ENCODE results near the gene PATZ1. TPM values are rescaled to one million over a fixed set of nuclear protein-coding genes. Genes with fewer than 3 reads are reported as not detected.

Gene PATZ1
- total and polyA plus RNA-seq, 2 donors = 25.2 to 33.4 TPM

DNA sequence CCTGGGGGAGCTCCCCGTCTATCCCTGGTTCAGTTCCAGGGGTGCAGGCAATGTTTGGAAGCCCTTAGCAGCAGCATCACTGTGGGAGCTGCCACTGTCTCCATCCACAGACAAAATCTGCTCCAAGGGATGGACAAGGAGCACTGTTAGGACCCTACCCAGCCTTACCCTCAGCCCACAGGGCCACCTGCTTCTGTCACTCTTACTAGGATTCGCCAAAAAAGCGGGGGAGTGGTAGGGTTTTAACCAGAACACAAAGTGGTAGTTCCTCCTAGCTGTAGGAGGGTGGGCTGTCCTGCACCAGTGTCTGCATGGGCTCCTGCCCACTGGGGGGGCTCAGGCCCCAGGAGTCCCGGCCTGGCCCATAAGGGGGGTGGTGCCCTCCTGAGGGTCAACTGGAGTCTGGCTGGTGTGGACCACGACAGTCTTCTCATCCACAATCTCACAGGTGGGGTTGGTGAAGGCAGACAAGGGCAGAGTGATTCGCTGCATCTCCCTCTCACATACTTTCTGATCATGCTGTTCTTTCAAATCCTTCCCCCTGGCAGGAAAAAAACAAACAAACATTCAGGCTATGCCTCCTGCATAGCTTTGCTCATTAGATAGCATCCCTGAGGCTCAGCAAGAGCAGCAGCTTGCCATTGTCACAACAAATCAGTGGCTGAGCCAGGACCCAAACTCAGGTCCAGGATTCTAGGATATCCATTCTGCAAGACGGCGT, 63.2 kb downstream of the PATZ1 start:
- Histone ChIP-seq H3K27ac (ENCODE audit: low read depth in 1 of 2, low read length in 1 of 2) (peak overlapping the region in 1 of 2 donors; percentile 71), H3K4me3 (ENCODE audit: low read length in 2 of 2) (no peak overlapping the region), H3K27me3 (ENCODE audit: control insufficient read depth in 2 of 2, insufficient read depth in 1 of 2, low read length in 1 of 2) (no peaks in the 10 kb centered on the region), H3K36me3 (ENCODE audit: control insufficient read depth in 2 of 2, insufficient read depth in 2 of 2, low read length in 1 of 2) (peaks cover 78 to 85% of the 10 kb centered on the region in 2 donors), H3K9me3 (ENCODE audit: control insufficient read depth in 2 of 2, insufficient read depth in 1 of 2, low read length in 1 of 2) (no peaks in the 10 kb centered on the region), H3K4me1 (ENCODE audit: control insufficient read depth in 2 of 2, insufficient read depth in 2 of 2, low read length in 2 of 2) (peaks cover 37 to 64% of the 10 kb centered on the region in 2 donors)
- 86% methylated on average over 8 of the region's 8 CpGs for WGBS
- no peak for DNase-seq (ENCODE audit: low read depth in 6 of 9, low spot score in 9 of 9)

DNA sequence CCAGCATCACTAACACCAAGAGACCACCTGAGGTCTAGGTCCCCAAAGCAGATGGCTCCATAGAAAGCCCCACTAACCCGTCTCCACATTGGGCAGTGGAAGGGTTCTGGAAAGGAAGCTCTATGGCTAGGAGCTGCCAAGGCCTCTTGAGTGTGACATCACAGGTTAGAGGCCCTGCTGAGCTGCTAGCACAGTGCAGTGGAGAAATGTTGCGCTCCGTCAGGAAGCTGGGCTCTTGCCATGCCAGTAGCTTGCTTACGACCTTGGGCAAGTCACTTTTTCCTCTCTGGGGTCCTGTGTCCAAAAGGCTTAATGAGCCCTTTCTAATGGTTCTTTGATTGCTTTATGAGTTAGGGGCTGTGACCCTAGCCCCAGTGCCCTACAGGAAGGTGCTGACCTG, 64.4 kb downstream of the PATZ1 start:
- WGBS = 72% methylated on average over 4 of the region's 4 CpGs
- Histone ChIP-seq H3K9me3 (ENCODE audit: control insufficient read depth in 2 of 2, insufficient read depth in 1 of 2, low read length in 1 of 2) (no peaks in the 10 kb centered on the region), H3K4me1 (ENCODE audit: control insufficient read depth in 2 of 2, insufficient read depth in 2 of 2, low read length in 2 of 2) (peaks cover 25 to 56% of the 10 kb centered on the region in 2 donors), H3K36me3 (ENCODE audit: control insufficient read depth in 2 of 2, insufficient read depth in 2 of 2, low read length in 1 of 2) (peaks cover 75 to 89% of the 10 kb centered on the region in 2 donors), H3K27me3 (ENCODE audit: control insufficient read depth in 2 of 2, insufficient read depth in 1 of 2, low read length in 1 of 2) (no peaks in the 10 kb centered on the region), H3K27ac (ENCODE audit: low read depth in 1 of 2, low read length in 1 of 2) (peak overlapping the region in 1 of 2 donors; percentile 77), H3K4me3 (ENCODE audit: low read length in 2 of 2) (no peak overlapping the region)
- DNase-seq (ENCODE audit: low read depth in 6 of 9, low spot score in 9 of 9) = no peak

DNA sequence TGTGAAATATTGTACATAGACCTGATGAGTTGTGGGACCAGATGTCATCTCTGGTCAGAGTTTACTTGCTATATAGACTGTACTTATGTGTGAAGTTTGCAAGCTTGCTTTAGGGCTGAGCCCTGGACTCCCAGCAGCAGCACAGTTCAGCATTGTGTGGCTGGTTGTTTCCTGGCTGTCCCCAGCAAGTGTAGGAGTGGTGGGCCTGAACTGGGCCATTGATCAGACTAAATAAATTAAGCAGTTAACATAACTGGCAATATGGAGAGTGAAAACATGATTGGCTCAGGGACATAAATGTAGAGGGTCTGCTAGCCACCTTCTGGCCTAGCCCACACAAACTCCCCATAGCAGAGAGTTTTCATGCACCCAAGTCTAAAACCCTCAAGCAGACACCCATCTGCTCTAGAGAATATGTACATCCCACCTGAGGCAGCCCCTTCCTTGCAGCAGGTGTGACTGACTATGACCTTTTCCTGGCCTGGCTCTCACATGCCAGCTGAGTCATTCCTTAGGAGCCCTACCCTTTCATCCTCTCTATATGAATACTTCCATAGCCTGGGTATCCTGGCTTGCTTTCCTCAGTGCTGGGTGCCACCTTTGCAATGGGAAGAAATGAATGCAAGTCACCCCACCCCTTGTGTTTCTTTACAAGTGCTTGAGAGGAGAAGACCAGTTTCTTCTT, 66.2 kb downstream of the PATZ1 start:
- Histone ChIP-seq H3K36me3 (ENCODE audit: control insufficient read depth in 2 of 2, insufficient read depth in 2 of 2, low read length in 1 of 2) (peaks cover 66 to 91% of the 10 kb centered on the region in 2 donors), H3K27ac (ENCODE audit: low read depth in 1 of 2, low read length in 1 of 2) (peak overlapping the region; percentile 89 to 90), H3K4me3 (ENCODE audit: low read length in 2 of 2) (no peak overlapping the region), H3K9me3 (ENCODE audit: control insufficient read depth in 2 of 2, insufficient read depth in 1 of 2, low read length in 1 of 2) (no peaks in the 10 kb centered on the region), H3K27me3 (ENCODE audit: control insufficient read depth in 2 of 2, insufficient read depth in 1 of 2, low read length in 1 of 2) (no peaks in the 10 kb centered on the region), H3K4me1 (ENCODE audit: control insufficient read depth in 2 of 2, insufficient read depth in 2 of 2, low read length in 2 of 2) (peaks cover 14 to 38% of the 10 kb centered on the region in 2 donors)
- DNase-seq (ENCODE audit: low read depth in 6 of 9, low spot score in 9 of 9) = no peak

DNA sequence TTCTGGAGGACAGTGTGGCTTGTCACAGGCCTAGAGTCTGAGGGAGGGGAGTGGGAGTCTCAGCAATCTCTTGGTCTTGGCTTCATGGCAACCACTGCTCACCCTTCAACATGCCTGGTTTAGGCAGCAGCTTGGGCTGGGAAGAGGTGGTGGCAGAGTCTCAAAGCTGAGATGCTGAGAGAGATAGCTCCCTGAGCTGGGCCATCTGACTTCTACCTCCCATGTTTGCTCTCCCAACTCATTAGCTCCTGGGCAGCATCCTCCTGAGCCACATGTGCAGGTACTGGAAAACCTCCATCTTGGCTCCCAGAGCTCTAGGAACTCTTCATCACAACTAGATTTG, 66.8 kb downstream of the PATZ1 start:
- H3K4me1 ChIP-seq (ENCODE audit: control insufficient read depth in 2 of 2, insufficient read depth in 2 of 2, low read length in 2 of 2) = peaks cover 7 to 32% of the 10 kb centered on the region in 2 donors
- H3K27ac ChIP-seq (ENCODE audit: low read depth in 1 of 2, low read length in 1 of 2) = peak overlapping the region; percentile 89 to 90

DNA sequence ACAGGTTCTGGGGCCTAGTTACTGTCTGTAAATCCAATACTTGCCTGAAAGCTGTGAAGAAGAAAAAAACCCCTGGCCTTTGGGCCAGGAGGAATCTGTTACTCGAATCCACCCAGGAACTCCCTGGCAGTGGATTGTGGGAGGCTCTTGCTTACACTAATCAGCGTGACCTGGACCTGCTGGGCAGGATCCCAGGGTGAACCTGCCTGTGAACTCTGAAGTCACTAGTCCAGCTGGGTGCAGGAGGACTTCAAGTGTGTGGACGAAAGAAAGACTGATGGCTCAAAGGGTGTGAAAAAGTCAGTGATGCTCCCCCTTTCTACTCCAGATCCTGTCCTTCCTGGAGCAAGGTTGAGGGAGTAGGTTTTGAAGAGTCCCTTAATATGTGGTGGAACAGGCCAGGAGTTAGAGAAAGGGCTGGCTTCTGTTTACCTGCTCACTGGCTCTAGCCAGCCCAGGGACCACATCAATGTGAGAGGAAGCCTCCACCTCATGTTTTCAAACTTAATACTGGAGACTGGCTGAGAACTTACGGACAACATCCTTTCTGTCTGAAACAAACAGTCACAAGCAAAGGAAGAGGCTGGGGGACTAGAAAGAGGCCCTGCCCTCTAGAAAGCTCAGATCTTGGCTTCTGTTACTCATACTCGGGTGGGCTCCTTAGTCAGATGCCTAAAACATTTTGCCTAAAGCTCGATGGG, 67.4 kb downstream of the PATZ1 start:
- peak overlapping the region; percentile 89 to 90 for H3K27ac ChIP-seq (ENCODE audit: low read depth in 1 of 2, low read length in 1 of 2)

More for the DNA sequence above, 66.8 kb downstream of the PATZ1 start:
- Histone ChIP-seq H3K9me3 (ENCODE audit: control insufficient read depth in 2 of 2, insufficient read depth in 1 of 2, low read length in 1 of 2) (no peaks in the 10 kb centered on the region), H3K4me3 (ENCODE audit: low read length in 2 of 2) (no peak overlapping the region), H3K36me3 (ENCODE audit: control insufficient read depth in 2 of 2, insufficient read depth in 2 of 2, low read length in 1 of 2) (peaks cover 63 to 89% of the 10 kb centered on the region in 2 donors), H3K27me3 (ENCODE audit: control insufficient read depth in 2 of 2, insufficient read depth in 1 of 2, low read length in 1 of 2) (no peaks in the 10 kb centered on the region)
- DNase-seq (ENCODE audit: low read depth in 6 of 9, low spot score in 9 of 9) = no peak

DNA sequence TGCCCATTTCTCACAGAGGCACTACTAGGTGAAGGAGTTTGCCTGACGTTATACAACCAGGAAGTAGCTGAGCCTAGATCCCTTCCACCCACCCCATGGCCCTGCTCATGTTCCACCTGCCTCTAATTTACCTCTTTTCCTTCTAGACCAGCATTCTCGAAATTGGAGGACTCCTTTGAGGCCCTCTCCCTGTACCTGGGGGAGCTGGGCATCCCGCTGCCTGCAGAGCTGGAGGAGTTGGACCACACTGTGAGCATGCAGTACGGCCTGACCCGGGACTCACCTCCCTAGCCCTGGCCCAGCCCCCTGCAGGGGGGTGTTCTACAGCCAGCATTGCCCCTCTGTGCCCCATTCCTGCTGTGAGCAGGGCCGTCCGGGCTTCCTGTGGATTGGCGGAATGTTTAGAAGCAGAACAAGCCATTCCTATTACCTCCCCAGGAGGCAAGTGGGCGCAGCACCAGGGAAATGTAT, 68.0 kb downstream of the PATZ1 start:
- no peak overlapping the region for H3K4me3 ChIP-seq (ENCODE audit: low read length in 2 of 2)
- DNase-seq (ENCODE audit: low read depth in 6 of 9, low spot score in 9 of 9) = no peak
- no peaks in the 10 kb centered on the region for H3K27me3 ChIP-seq (ENCODE audit: control insufficient read depth in 2 of 2, insufficient read depth in 1 of 2, low read length in 1 of 2)
- H3K27ac ChIP-seq (ENCODE audit: low read depth in 1 of 2, low read length in 1 of 2) = peak overlapping the region; percentile 87 to 89
- H3K9me3 ChIP-seq (ENCODE audit: control insufficient read depth in 2 of 2, insufficient read depth in 1 of 2, low read length in 1 of 2) = no peaks in the 10 kb centered on the region
- 92% methylated on average over 9 of the region's 9 CpGs for WGBS
- H3K4me1 ChIP-seq (ENCODE audit: control insufficient read depth in 2 of 2, insufficient read depth in 2 of 2, low read length in 2 of 2) = peaks cover 4 to 27% of the 10 kb centered on the region in 2 donors
- peaks cover 56 to 88% of the 10 kb centered on the region in 2 donors for H3K36me3 ChIP-seq (ENCODE audit: control insufficient read depth in 2 of 2, insufficient read depth in 2 of 2, low read length in 1 of 2)

More for the DNA sequence above, 67.4 kb downstream of the PATZ1 start:
- WGBS = 86% methylated on average over 6 of the region's 6 CpGs
- Histone ChIP-seq H3K36me3 (ENCODE audit: control insufficient read depth in 2 of 2, insufficient read depth in 2 of 2, low read length in 1 of 2) (peaks cover 58 to 91% of the 10 kb centered on the region in 2 donors), H3K9me3 (ENCODE audit: control insufficient read depth in 2 of 2, insufficient read depth in 1 of 2, low read length in 1 of 2) (no peaks in the 10 kb centered on the region), H3K4me3 (ENCODE audit: low read length in 2 of 2) (no peak overlapping the region), H3K4me1 (ENCODE audit: control insufficient read depth in 2 of 2, insufficient read depth in 2 of 2, low read length in 2 of 2) (peaks cover 4 to 27% of the 10 kb centered on the region in 2 donors), H3K27me3 (ENCODE audit: control insufficient read depth in 2 of 2, insufficient read depth in 1 of 2, low read length in 1 of 2) (no peaks in the 10 kb centered on the region)
- DNase-seq (ENCODE audit: low read depth in 6 of 9, low spot score in 9 of 9) = peak in 3 of 9 donors; percentile 22 to 56 (median 54)

DNA sequence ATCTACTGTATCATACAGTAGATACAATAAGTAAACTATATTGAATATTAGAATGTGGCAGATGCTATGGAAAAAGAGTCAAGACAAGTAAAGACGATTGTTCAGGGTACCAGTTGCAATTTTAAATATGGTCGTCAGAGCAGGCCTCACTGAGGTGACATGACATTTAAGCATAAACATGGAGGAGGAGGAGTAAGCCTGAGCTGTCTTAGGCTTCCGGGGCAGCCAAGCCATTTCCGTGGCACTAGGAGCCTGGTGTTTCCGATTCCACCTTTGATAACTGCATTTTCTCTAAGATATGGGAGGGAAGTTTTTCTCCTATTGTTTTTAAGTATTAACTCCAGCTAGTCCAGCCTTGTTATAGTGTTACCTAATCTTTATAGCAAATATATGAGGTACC, 68.4 kb downstream of the PATZ1 start:
- Histone ChIP-seq H3K27ac (ENCODE audit: low read depth in 1 of 2, low read length in 1 of 2) (peak overlapping the region in 1 of 2 donors; percentile 72), H3K9me3 (ENCODE audit: control insufficient read depth in 2 of 2, insufficient read depth in 1 of 2, low read length in 1 of 2) (no peaks in the 10 kb centered on the region), H3K27me3 (ENCODE audit: control insufficient read depth in 2 of 2, insufficient read depth in 1 of 2, low read length in 1 of 2) (no peaks in the 10 kb centered on the region), H3K4me3 (ENCODE audit: low read length in 2 of 2) (no peak overlapping the region), H3K4me1 (ENCODE audit: control insufficient read depth in 2 of 2, insufficient read depth in 2 of 2, low read length in 2 of 2) (peaks cover 4 to 27% of the 10 kb centered on the region in 2 donors), H3K36me3 (ENCODE audit: control insufficient read depth in 2 of 2, insufficient read depth in 2 of 2, low read length in 1 of 2) (peaks cover 52 to 88% of the 10 kb centered on the region in 2 donors)
- WGBS = 86% methylated on average over 5 of the region's 5 CpGs
- DNase-seq (ENCODE audit: low read depth in 6 of 9, low spot score in 9 of 9) = no peak

DNA sequence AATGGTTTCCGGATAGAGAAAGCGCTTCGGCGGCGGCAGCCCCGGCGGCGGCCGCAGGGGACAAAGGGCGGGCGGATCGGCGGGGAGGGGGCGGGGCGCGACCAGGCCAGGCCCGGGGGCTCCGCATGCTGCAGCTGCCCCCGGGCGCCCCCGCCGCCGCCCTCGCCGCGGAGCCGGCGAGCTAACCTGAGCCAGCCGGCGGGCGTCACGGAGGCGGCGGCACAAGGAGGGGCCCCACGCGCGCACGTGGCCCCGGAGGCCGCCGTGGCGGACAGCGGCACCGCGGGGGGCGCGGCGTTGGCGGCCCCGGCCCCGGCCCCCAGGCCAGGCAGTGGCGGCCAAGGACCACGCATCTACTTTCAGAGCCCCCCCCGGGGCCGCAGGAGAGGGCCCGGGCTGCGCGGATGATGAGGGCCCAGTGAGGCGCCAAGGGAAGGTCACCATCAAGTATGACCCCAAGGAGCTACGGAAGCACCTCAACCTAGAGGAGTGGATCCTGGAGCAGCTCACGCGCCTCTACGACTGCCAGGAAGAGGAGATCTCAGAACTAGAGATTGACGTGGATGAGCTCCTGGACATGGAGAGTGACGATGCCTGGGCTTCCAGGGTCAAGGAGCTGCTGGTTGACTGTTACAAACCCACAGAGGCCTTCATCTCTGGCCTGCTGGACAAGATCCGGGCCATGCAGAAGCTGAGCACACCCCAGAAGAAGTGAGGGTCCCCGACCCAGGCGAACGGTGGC, 69.5 kb downstream of the PATZ1 start:
- Histone ChIP-seq H3K36me3 (ENCODE audit: control insufficient read depth in 2 of 2, insufficient read depth in 2 of 2, low read length in 1 of 2) (peaks cover 47 to 85% of the 10 kb centered on the region in 2 donors), H3K27me3 (ENCODE audit: control insufficient read depth in 2 of 2, insufficient read depth in 1 of 2, low read length in 1 of 2) (no peaks in the 10 kb centered on the region), H3K4me3 (ENCODE audit: low read length in 2 of 2) (no peak overlapping the region), H3K9me3 (ENCODE audit: control insufficient read depth in 2 of 2, insufficient read depth in 1 of 2, low read length in 1 of 2) (no peaks in the 10 kb centered on the region), H3K4me1 (ENCODE audit: control insufficient read depth in 2 of 2, insufficient read depth in 2 of 2, low read length in 2 of 2) (peaks cover 4 to 23% of the 10 kb centered on the region in 2 donors), H3K27ac (ENCODE audit: low read depth in 1 of 2, low read length in 1 of 2) (no peak overlapping the region)
- 97% methylated on average over 69 of the region's 69 CpGs for WGBS
- DNase-seq (ENCODE audit: low read depth in 6 of 9, low spot score in 9 of 9) = no peak
